Spleen (tissue), 11 donors: ENCODE data around the gene PFDN5. TPM values are rescaled to one million over a fixed set of nuclear protein-coding genes. Genes with fewer than 3 reads are reported as not detected.
A peak's percentile ranks its signal among the peaks of the same experiment; 100 is the strongest.

Experiments used
- DNase-seq: peaks from one replicate; pipeline ENCODE4 v3.0.0-alpha.2; 2020
- H3K27ac ChIP-seq, 8 donors: fragments of 200-600 bp; sonication (generic) in 7 of 8; 1 replicate in 4 of 8; 2 replicates in 4 of 8; pipeline versions ENCODE4 v1.5.0 to v1.8.0; 2016 to 2021; ENCODE audit warnings: inconsistent platforms in 4 of 8, mild to moderate bottlenecking in 4 of 8, moderate library complexity in 1 of 8
- H3K27me3 ChIP-seq, 7 donors: fragments of 200-600 bp; sonication (generic) in 6 of 7; replicated peaks in 1 of 7; 1 replicate in 4 of 7; 2 replicates in 3 of 7; pipeline versions ENCODE4 v1.5.0 to v1.8.0; 2016 to 2021; ENCODE audit warnings: inconsistent platforms in 3 of 7, mild to moderate bottlenecking in 1 of 7
- H3K36me3 ChIP-seq, 6 donors: fragments of 200-600 bp; sonication (generic) in 5 of 6; 1 replicate in 4 of 6; 2 replicates in 2 of 6; pipeline versions ENCODE4 v1.5.0 to v1.8.0; 2016 to 2021; ENCODE audit warnings: inconsistent platforms in 2 of 6
- H3K4me1 ChIP-seq, 6 donors: fragments of 200-600 bp; sonication (generic) in 5 of 6; 1 replicate in 3 of 6; 2 replicates in 3 of 6; pipeline versions ENCODE4 v1.5.0 to v1.8.0; 2016 to 2021; ENCODE audit warnings: inconsistent platforms in 3 of 6
- H3K4me3 ChIP-seq, 8 donors: fragments of 200-600 bp; sonication (generic) in 7 of 8; 1 replicate in 4 of 8; 2 replicates in 4 of 8; pipeline versions ENCODE4 v1.5.0 to v1.8.0; 2016 to 2021; ENCODE audit warnings: inconsistent platforms in 4 of 8, mild to moderate bottlenecking in 4 of 8, moderate library complexity in 2 of 8
- H3K9me3 ChIP-seq, 8 donors: fragments of 200-600 bp; sonication (generic) in 7 of 8; 1 replicate in 4 of 8; 2 replicates in 4 of 8; pipeline versions ENCODE4 v1.5.0 to v1.8.0; 2016 to 2021; ENCODE audit warnings: inconsistent platforms in 4 of 8
- POLR2A ChIP-seq, 3 donors: fragments of 450-650 bp; IDR thresholded peaks; one replicate each; pipeline ENCODE4 v1.5.1; 2017; ENCODE audit warnings: antibody characterized with exemption in 3 of 3, mild to moderate bottlenecking in 1 of 3
- POLR2AphosphoS5 ChIP-seq, 3 donors: sonication (generic); formaldehyde crosslinking; IDR thresholded peaks; one replicate each; pipeline ENCODE4 v1.5.1; 2017; ENCODE audit warnings: antibody characterized with exemption in 3 of 3
- WGBS, 5 donors: extraction: QIAGEN DNeasy Blood & Tissue Kit in 3 of 5; methylation state at CpG; one replicate each; pipeline versions ENCODE4 v1.1.5 to v1.1.7; 2013 to 2018; 5-methylcytosine and 5-hydroxymethylcytosine counted together
- intact Hi-C: fragments of 100-400 bp; cut with DNase I; formaldehyde crosslinking; loops from one replicate; pipeline ENCODE4 v1.15.0; 2023; ENCODE audit warnings: low total_unique reads
- polyA plus RNA-seq, 3 donors: library from polyadenylated mRNA; stranded (reverse); fragments of 200-250 nt; gene quantifications; one replicate each; pipeline ENCODE4 v1.2.1, GENCODE V29; 2013
- total RNA-seq, 7 donors: library from RNA; depleted of rRNA in 3 of 7; stranded (reverse); fragments of >200 nt in 3 of 7; fragmentation: NEBNext Ultra II Directional in 4 of 7; extraction: Animal tissue kit (Norgen Biotek cat#: 25700) in 4 of 7; gene quantifications; one replicate each; pipeline versions ENCODE4 v1.1.0 to v1.2.1, GENCODE V29; 2016 to 2021
- TF ChIP-seq, protein P1 (sequence below), 11 experiments: fragments of 200-600 bp in 7 of 11; fragments of 450-650 bp in 4 of 11; sonication (generic) in 4 of 11; IDR thresholded peaks in 8 of 11; conservative IDR thresholded peaks in 3 of 11; 1 replicate in 7 of 11; 2 replicates in 4 of 11; pipeline versions ENCODE4 v1.4.0 to v1.8.0; 2016 to 2021; ENCODE audit warnings: antibody characterized with exemption in 11 of 11, inconsistent platforms in 4 of 11, mild to moderate bottlenecking in 1 of 11
- donor health status: healthy with polysubstance abuse.
- donor health status: DM: no; HTN: no; CAD: no; lungs with moderate emphysema.
- donor health status: DM: no; HTN: no; CAD: no.
- donor health status: Bipolar disorder and iron deficiency.
- donor health status: healthy.
- donor health status: DM: no; HTN: no; CAD: no.
- donor health status: DM: yes; HTN: yes; CAD: no.

PFDN5 gene
- total and polyA plus RNA-seq, 10 donors, result 399 to 2,525 (median 730) TPM

DNA sequence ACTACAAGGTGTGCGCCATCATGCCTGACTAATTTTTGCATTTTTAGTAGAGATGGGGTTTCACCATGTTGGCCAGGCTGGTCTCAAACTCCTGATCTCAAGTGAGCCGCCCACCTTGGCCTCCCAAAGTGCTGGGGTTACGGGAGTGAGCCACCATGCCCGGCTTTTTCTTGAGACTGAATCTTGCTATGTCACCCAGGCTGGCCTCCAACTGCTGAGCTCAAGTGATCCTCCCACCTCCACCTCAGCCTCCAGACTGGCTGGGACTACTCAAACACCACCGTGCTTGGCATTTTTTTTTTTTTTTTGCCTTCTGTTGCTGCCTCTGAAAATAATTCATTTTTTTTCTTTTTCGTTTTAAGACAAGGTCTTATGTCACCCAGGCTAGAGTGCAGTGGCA, 35.5 kb upstream of the PFDN5 start:
- DNase-seq, result no peak
- whole genome bisulfite sequencing, 5 donors, result 85 to 92% (median 87%) methylated on average over 6 of the region's 6 CpGs
- H3K27ac ChIP-seq, result peak overlapping the region in 1 of 8 donors; percentile 14
- H3K9me3 ChIP-seq, result no peaks in the 10 kb centered on the region
- H3K4me1 ChIP-seq, result peaks cover 8 to 46% (median 29%) of the 10 kb centered on the region in 6 donors
- peaks cover 0 to 10% (median 4%) of the 10 kb centered on the region in 6 donors for H3K36me3 ChIP-seq
- intact Hi-C loops, result no loop called here
- no peaks in the 10 kb centered on the region for H3K27me3 ChIP-seq
- TF ChIP-seq, protein P1, sequence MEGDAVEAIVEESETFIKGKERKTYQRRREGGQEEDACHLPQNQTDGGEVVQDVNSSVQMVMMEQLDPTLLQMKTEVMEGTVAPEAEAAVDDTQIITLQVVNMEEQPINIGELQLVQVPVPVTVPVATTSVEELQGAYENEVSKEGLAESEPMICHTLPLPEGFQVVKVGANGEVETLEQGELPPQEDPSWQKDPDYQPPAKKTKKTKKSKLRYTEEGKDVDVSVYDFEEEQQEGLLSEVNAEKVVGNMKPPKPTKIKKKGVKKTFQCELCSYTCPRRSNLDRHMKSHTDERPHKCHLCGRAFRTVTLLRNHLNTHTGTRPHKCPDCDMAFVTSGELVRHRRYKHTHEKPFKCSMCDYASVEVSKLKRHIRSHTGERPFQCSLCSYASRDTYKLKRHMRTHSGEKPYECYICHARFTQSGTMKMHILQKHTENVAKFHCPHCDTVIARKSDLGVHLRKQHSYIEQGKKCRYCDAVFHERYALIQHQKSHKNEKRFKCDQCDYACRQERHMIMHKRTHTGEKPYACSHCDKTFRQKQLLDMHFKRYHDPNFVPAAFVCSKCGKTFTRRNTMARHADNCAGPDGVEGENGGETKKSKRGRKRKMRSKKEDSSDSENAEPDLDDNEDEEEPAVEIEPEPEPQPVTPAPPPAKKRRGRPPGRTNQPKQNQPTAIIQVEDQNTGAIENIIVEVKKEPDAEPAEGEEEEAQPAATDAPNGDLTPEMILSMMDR (IDR thresholded peaks at IDR 0.05 in 8 of 11, conservative IDR thresholded peaks at IDR 0.05 in 3 of 11), result no peak
- TF ChIP-seq POLR2A (IDR thresholded peaks at IDR 0.05) (no peak), POLR2AphosphoS5 (IDR thresholded peaks at IDR 0.05) (no peak)
- H3K4me3 ChIP-seq, result no peak overlapping the region

- H3K27ac ChIP-seq, result no peak overlapping the region
- H3K4me1 ChIP-seq, result peaks cover 5 to 34% (median 23%) of the 10 kb centered on the region in 6 donors
- no peak overlapping the region for H3K4me3 ChIP-seq
- H3K9me3 ChIP-seq, result no peaks in the 10 kb centered on the region
- peaks cover 0 to 6% (median 0%) of the 10 kb centered on the region in 6 donors for H3K36me3 ChIP-seq
- H3K27me3 ChIP-seq, result no peaks in the 10 kb centered on the region
- intact Hi-C loops, result no loop called here
- TF ChIP-seq POLR2AphosphoS5 (IDR thresholded peaks at IDR 0.05), result no peak
- no peak for TF ChIP-seq POLR2A (IDR thresholded peaks at IDR 0.05)
- TF ChIP-seq, protein P1 (IDR thresholded peaks at IDR 0.05 in 8 of 11, conservative IDR thresholded peaks at IDR 0.05 in 3 of 11), result no peak
- no peak for DNase-seq
- 81 to 93% (median 85%) methylated on average over 2 of the region's 2 CpGs for WGBS, 5 donors
These were observed 29.6 kb upstream of the PFDN5 start for GRCh38 chr12:53265783-53266182.

DNA sequence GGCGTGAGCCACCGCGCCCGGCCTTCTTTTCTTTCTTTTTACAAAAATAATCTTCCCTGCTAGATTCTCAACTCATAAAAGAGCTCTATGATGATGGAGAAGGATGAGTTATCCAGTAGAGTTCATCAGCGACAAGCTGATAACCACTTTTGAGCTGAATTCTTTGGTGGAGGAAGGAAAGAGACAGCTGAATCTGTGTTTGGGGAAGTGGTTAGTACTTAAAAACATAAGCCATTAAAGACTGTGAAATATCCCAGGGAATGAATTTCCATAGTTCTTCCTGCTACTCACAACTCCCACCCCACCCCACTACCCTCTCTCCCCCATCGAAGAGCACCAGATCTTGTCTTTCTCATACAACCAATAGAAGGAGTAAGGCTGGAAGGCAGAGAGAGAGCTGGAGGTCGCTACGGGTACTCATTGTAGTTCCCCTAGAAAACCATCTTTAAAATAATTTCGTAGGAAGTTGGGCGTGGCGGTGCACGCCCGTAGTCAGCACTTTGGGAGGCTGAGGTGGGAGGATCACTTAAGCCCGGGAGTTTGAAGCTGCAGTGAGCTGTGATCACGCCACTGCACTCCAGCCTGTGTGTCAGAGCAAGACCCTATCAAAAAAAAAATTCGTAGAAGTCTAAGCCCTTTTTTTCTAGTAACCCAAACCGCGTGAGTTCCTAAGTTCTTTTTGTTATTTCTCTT, 27.9 kb upstream of the PFDN5 start:
- peaks cover 5 to 34% (median 23%) of the 10 kb centered on the region in 6 donors for H3K4me1 ChIP-seq
- peak overlapping the region; percentile 44 to 92 (median 72) for H3K4me3 ChIP-seq
- intact Hi-C loops, result no loop called here
- H3K36me3 ChIP-seq, result peaks cover 0 to 6% (median 0%) of the 10 kb centered on the region in 6 donors
- H3K9me3 ChIP-seq, result no peaks in the 10 kb centered on the region
- H3K27ac ChIP-seq, result peak overlapping the region; percentile 51 to 80 (median 68)
- no peak for DNase-seq
- 26 to 31% (median 29%) methylated on average over 18 of the region's 18 CpGs for whole genome bisulfite sequencing, 5 donors
- no peaks in the 10 kb centered on the region for H3K27me3 ChIP-seq
- TF ChIP-seq POLR2AphosphoS5 (IDR thresholded peaks at IDR 0.05) (no peak), POLR2A (IDR thresholded peaks at IDR 0.05) (no peak)
- TF ChIP-seq, protein P1 (IDR thresholded peaks at IDR 0.05 in 8 of 11, conservative IDR thresholded peaks at IDR 0.05 in 3 of 11), result no peak

DNA sequence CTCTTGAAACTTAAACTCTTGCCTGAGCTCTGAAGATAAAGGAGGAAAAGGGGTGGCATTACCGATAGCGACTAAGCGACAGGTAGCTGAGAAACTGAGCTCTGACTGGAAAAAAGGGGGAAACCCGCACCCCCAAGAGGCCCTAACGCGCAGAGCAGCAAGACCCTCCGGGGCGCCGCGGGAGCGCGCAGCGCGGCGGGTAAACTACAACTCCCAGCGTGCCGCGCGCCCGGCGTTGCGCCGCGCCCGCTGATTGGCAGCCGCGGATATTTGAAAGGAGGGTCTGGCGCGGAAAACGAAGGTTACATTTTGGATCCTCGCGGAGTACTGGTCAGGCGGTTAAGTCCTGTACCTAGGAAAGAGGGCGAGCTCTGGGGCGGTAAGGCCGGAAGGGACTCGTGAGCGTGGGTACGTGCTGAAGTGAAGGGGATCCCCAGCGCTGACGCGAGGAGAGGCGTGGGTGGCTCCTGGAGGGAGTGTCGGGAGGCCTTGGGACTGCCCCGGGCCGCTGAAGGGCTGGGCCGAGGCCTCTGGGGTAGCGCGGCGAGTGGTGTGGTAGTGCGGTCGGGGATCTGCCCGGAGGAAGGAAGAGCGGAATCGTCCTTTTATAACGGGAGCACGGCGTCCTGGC, 27.2 kb upstream of the PFDN5 start, which contains the start of gene ESPL1:
Gene ESPL1 (plus strand): TSS at position 301 of the 631 bp plus-strand sequence. CDS start 468 bp downstream, outside the sequence.
- H3K27ac ChIP-seq, result peak within 1 kb of the TSS; percentile 51 to 80 (median 68)
- H3K4me3 ChIP-seq, result peak within 1 kb of the TSS; percentile 44 to 92 (median 72)
- H3K27me3 ChIP-seq, result no peaks in the 10 kb centered on the region
- peak; percentile 91 for DNase-seq
- H3K4me1 ChIP-seq, result peaks cover 5 to 34% (median 23%) of the 10 kb centered on the region in 6 donors
- peaks cover 0 to 6% (median 0%) of the 10 kb centered on the region in 6 donors for H3K36me3 ChIP-seq
- peak; percentile 62 to 86 (median 74) for TF ChIP-seq POLR2AphosphoS5 (IDR thresholded peaks at IDR 0.05)
- TF ChIP-seq POLR2A (IDR thresholded peaks at IDR 0.05), result no peak
- TF ChIP-seq, protein P1 (IDR thresholded peaks at IDR 0.05 in 8 of 11, conservative IDR thresholded peaks at IDR 0.05 in 3 of 11), result peak in 9 of 11 experiments; percentile 34 to 69 (median 53)
- H3K9me3 ChIP-seq, result no peaks in the 10 kb centered on the region
- WGBS, 5 donors, result 0 to 1% (median 1%) methylated on average over 42 to 58 of the region's 58 CpGs
- intact Hi-C loops, result no loop called here
